ENCODE data around the gene PSME1. TPM values are rescaled to one million over a fixed set of nuclear protein-coding genes. Genes with fewer than 3 reads are reported as not detected.

Gene PSME1
- total RNA-seq, 2 donors from 2014 or later, result 61.2 to 84.5 TPM

GRCh38 chr14:24117179-24117578 is 18.8 kb upstream of the PSME1 start:
- Histone ChIP-seq H3K9me3 (no peaks in the 10 kb centered on the region), H3K4me3 (no peak overlapping the region), H3K27ac (no peak overlapping the region), H3K4me1 (ENCODE audit: control insufficient read depth in 1 of 2, low read depth in 2 of 2) (peaks cover 7 to 18% of the 10 kb centered on the region in 2 donors), H3K36me3 (peaks cover 26% of the 10 kb centered on the region), H3K27me3 (replicated peaks; ENCODE audit: insufficient read depth) (no peaks in the 10 kb centered on the region)
- DNase-seq (ENCODE audit: low spot score) (no peak), ATAC-seq (ENCODE audit: insufficient number of reproducible peaks, low FRiP score, low read depth) (no peak)
- TF ChIP-seq CTCF (IDR thresholded peaks at IDR 0.05), result no peak

- peaks cover 7 to 18% of the 10 kb centered on the region in 2 donors for H3K4me1 ChIP-seq (ENCODE audit: control insufficient read depth in 1 of 2, low read depth in 2 of 2)
- no peak for TF ChIP-seq CTCF (IDR thresholded peaks at IDR 0.05)
- ATAC-seq (ENCODE audit: insufficient number of reproducible peaks, low FRiP score, low read depth) (no peak), DNase-seq (ENCODE audit: low spot score) (no peak)
- H3K9me3 ChIP-seq, result no peaks in the 10 kb centered on the region
- H3K27me3 ChIP-seq (replicated peaks; ENCODE audit: insufficient read depth), result no peaks in the 10 kb centered on the region
- H3K36me3 ChIP-seq, result peaks cover 37% of the 10 kb centered on the region
- no peak overlapping the region for H3K27ac ChIP-seq
- H3K4me3 ChIP-seq, result no peak overlapping the region
These were observed 16.3 kb upstream of the PSME1 start for GRCh38 chr14:24119691-24120090.

GRCh38 chr14:24121210-24121609 is 14.8 kb upstream of the PSME1 start:
- Histone ChIP-seq H3K27me3 (replicated peaks; ENCODE audit: insufficient read depth) (no peaks in the 10 kb centered on the region), H3K4me3 (no peak overlapping the region), H3K36me3 (peaks cover 37% of the 10 kb centered on the region), H3K4me1 (ENCODE audit: control insufficient read depth in 1 of 2, low read depth in 2 of 2) (peaks cover under 1 to 10% of the 10 kb centered on the region in 2 donors), H3K9me3 (no peaks in the 10 kb centered on the region), H3K27ac (no peak overlapping the region)
- DNase-seq (ENCODE audit: low spot score) (no peak), ATAC-seq (ENCODE audit: insufficient number of reproducible peaks, low FRiP score, low read depth) (no peak)
- no peak for TF ChIP-seq CTCF (IDR thresholded peaks at IDR 0.05)

- Histone ChIP-seq H3K27me3 (replicated peaks; ENCODE audit: insufficient read depth) (no peaks in the 10 kb centered on the region), H3K4me3 (no peak overlapping the region), H3K9me3 (no peaks in the 10 kb centered on the region), H3K36me3 (peaks cover 37% of the 10 kb centered on the region), H3K27ac (no peak overlapping the region), H3K4me1 (ENCODE audit: control insufficient read depth in 1 of 2, low read depth in 2 of 2) (no peaks in the 10 kb centered on the region)
- no peak for TF ChIP-seq CTCF (IDR thresholded peaks at IDR 0.05)
- no peak for ATAC-seq (ENCODE audit: insufficient number of reproducible peaks, low FRiP score, low read depth)
- no peak for DNase-seq (ENCODE audit: low spot score)
These were observed 13.6 kb upstream of the PSME1 start for GRCh38 chr14:24122416-24122815.

- Histone ChIP-seq H3K9me3 (no peaks in the 10 kb centered on the region), H3K4me1 (ENCODE audit: control insufficient read depth in 1 of 2, low read depth in 2 of 2) (no peaks in the 10 kb centered on the region), H3K4me3 (no peak overlapping the region), H3K27me3 (replicated peaks; ENCODE audit: insufficient read depth) (no peaks in the 10 kb centered on the region), H3K36me3 (peaks cover 37% of the 10 kb centered on the region), H3K27ac (no peak overlapping the region)
- ATAC-seq (ENCODE audit: insufficient number of reproducible peaks, low FRiP score, low read depth) (no peak), DNase-seq (ENCODE audit: low spot score) (no peak)
- no peak for TF ChIP-seq CTCF (IDR thresholded peaks at IDR 0.05)
These were observed 13.1 kb upstream of the PSME1 start for GRCh38 chr14:24122898-24123297.
